Trophoblast cell (in vitro differentiated cells and primary cell): ENCODE measurements around the gene CAPG.
A peak's percentile ranks its signal among the peaks of the same experiment; 100 is the strongest.

Experiments
- DNase-seq, 2 donors: peaks; one replicate each; pipeline ENCODE4 v3.0.0-alpha.2; 2016
- H2AFZ ChIP-seq: 2 replicates; pipeline ENCODE4 v1.6.1; 2013; ENCODE audit warnings: low read length, moderate library complexity, mild to moderate bottlenecking; ENCODE audit not compliant: insufficient read depth, poor library complexity
- H2AK5ac ChIP-seq: 2 replicates; pipeline ENCODE4 v1.6.1; 2013; ENCODE audit warnings: mild to moderate bottlenecking, low read length
- H2BK120ac ChIP-seq: 2 replicates; pipeline ENCODE4 v1.6.1; 2013; ENCODE audit warnings: low read length, mild to moderate bottlenecking, moderate library complexity; ENCODE audit not compliant: insufficient read depth, poor library complexity
- H2BK12ac ChIP-seq: 2 replicates; pipeline ENCODE4 v1.6.1; 2013; ENCODE audit warnings: mild to moderate bottlenecking, low read length, moderate library complexity
- H2BK5ac ChIP-seq: 2 replicates; pipeline ENCODE4 v1.6.1; 2013; ENCODE audit warnings: low read length, low read depth, moderate library complexity, mild to moderate bottlenecking; ENCODE audit not compliant: poor library complexity
- H3K14ac ChIP-seq: 2 replicates; pipeline ENCODE4 v1.6.1; 2013; ENCODE audit warnings: mild to moderate bottlenecking, low read length
- H3K18ac ChIP-seq: 2 replicates; pipeline ENCODE4 v1.6.1; 2013; ENCODE audit warnings: mild to moderate bottlenecking, low read length
- H3K23ac ChIP-seq: 2 replicates; pipeline ENCODE4 v1.6.1; 2013; ENCODE audit warnings: low read length
- H3K27ac ChIP-seq: 2 replicates; pipeline ENCODE4 v1.5.1; 2013; ENCODE audit warnings: low read depth, mild to moderate bottlenecking, inconsistent platforms, low read length, moderate library complexity
- H3K27me3 ChIP-seq: 2 replicates; pipeline ENCODE4 v1.6.1; 2013; ENCODE audit warnings: inconsistent platforms, mild to moderate bottlenecking, low read length, moderate library complexity; ENCODE audit not compliant: insufficient read depth
- H3K36me3 ChIP-seq, 2 experiments: 1 replicate in 1 of 2; 2 replicates in 1 of 2; pipeline ENCODE4 v1.6.1; 2013; ENCODE audit warnings: low read length in 2 of 2, mild to moderate bottlenecking in 2 of 2, moderate library complexity in 1 of 2; ENCODE audit not compliant: insufficient read depth in 2 of 2, control insufficient read depth in 1 of 2
- H3K4ac ChIP-seq: 2 replicates; pipeline ENCODE4 v1.6.1; 2013; ENCODE audit warnings: low read depth, mild to moderate bottlenecking, low read length, moderate library complexity
- H3K4me1 ChIP-seq, 2 experiments: 1 replicate in 1 of 2; 2 replicates in 1 of 2; pipeline ENCODE4 v1.6.1; 2013; ENCODE audit warnings: low read length in 2 of 2, mild to moderate bottlenecking in 2 of 2, moderate library complexity in 1 of 2; ENCODE audit not compliant: insufficient read depth in 2 of 2, control insufficient read depth in 1 of 2
- H3K4me2 ChIP-seq: 2 replicates; pipeline ENCODE4 v1.6.1; 2013; ENCODE audit warnings: inconsistent platforms, mild to moderate bottlenecking, low read length, moderate library complexity
- H3K4me3 ChIP-seq: 2 replicates; pipeline ENCODE4 v1.5.1; 2013; ENCODE audit warnings: mild to moderate bottlenecking, low read depth, low read length, inconsistent platforms
- H3K79me1 ChIP-seq: one replicate; pipeline ENCODE4 v1.6.1; 2013; ENCODE audit warnings: low read length
- H3K79me2 ChIP-seq: 2 replicates; pipeline ENCODE4 v1.6.1; 2013; ENCODE audit warnings: low read length, mild to moderate bottlenecking; ENCODE audit not compliant: control insufficient read depth, insufficient read depth, poor library complexity
- H3K9ac ChIP-seq: 2 replicates; pipeline ENCODE4 v1.6.1; 2013; ENCODE audit warnings: mild to moderate bottlenecking, low read length
- H3K9me3 ChIP-seq: 2 replicates; pipeline ENCODE4 v1.6.1; 2013; ENCODE audit warnings: low read depth, mild to moderate bottlenecking, control low read depth, inconsistent platforms, low read length; ENCODE audit not compliant: insufficient read depth
- H4K12ac ChIP-seq: 2 replicates; pipeline ENCODE4 v1.6.1; 2013; ENCODE audit warnings: low read depth, mild to moderate bottlenecking, low read length, moderate library complexity
- H4K8ac ChIP-seq: 2 replicates; pipeline ENCODE4 v1.6.1; 2013; ENCODE audit warnings: low read depth, mild to moderate bottlenecking, low read length, moderate library complexity
- H4K91ac ChIP-seq: one replicate; pipeline ENCODE4 v1.6.1; 2013; ENCODE audit warnings: low read depth, mild to moderate bottlenecking, low read length, moderate library complexity
- WGBS: extraction: QIAGEN DNeasy Blood & Tissue Kit; methylation state at CpG from one replicate; pipeline ENCODE4 v1.1.7; 2013; ENCODE audit warnings: missing lambda C conversion rate; ENCODE audit not compliant: insufficient read length, insufficient coverage; ENCODE audit errors: extremely low coverage; 5-methylcytosine and 5-hydroxymethylcytosine counted together

CAPG gene

GRCh38 chr2:85398426-85399182, 11.6 kb downstream of the CAPG start:
- H3K18ac ChIP-seq: no peak overlapping the region

DNA sequence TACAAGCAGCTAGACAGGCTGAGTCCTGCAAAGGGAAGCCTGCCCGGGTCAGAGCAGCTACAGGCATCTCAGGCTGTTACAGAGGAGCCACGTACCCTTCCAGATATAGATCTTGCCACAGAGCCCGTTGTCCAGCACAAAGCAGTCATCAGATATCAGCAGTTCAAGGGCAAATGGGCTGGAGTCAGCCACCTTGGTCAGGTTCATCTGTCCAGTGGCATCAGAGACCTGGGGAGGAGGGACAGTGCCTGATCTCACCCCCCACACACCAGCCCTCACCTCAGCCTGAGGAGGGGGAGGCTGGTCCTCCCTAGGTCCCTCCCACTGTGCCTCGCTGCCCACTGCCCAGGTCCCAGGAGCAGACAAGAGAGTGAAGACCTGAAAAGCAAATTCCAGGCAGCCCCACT, 12.2 kb downstream of the CAPG start:
- Histone ChIP-seq H3K79me2 (no peaks in the 10 kb centered on the region), H3K4me2 (no peak overlapping the region), H3K18ac (no peak overlapping the region), H2BK12ac (peak overlapping the region; percentile 3), H2AK5ac (no peak overlapping the region), H3K36me3 (peaks cover 48 to 54% of the 10 kb centered on the region in 2 experiments), H3K4me3 (no peak overlapping the region), H3K79me1 (peaks cover 4% of the 10 kb centered on the region), H3K23ac (no peak overlapping the region), H2BK120ac (peak overlapping the region; percentile 33), H2BK5ac (no peak overlapping the region), H4K91ac (peak overlapping the region; percentile 20), H4K12ac (no peak overlapping the region), H3K14ac (peak overlapping the region; percentile 21), H3K9ac (no peak overlapping the region), H4K8ac (no peak overlapping the region), H3K4ac (no peak overlapping the region), H3K4me1 (peaks cover 17 to 18% of the 10 kb centered on the region in 2 experiments), H3K9me3 (no peaks in the 10 kb centered on the region), H2AFZ (no peak overlapping the region), H3K27ac (peak overlapping the region; percentile 1), H3K27me3 (no peaks in the 10 kb centered on the region)
- no CpG with 5 or more reads among the region's 4 CpGs for WGBS
- no peak for DNase-seq

More at GRCh38 chr2:85398426-85399182, 11.6 kb downstream of the CAPG start:
- H3K4me3 ChIP-seq: no peak overlapping the region
- H3K27me3 ChIP-seq: no peaks in the 10 kb centered on the region
- DNase-seq: no peak
- H4K8ac ChIP-seq: no peak overlapping the region
- peaks cover 48 to 54% of the 10 kb centered on the region in 2 experiments for H3K36me3 ChIP-seq
- no peak overlapping the region for H3K14ac ChIP-seq
- no peak overlapping the region for H3K4me2 ChIP-seq
- no peak overlapping the region for H2AK5ac ChIP-seq
- peaks cover 4% of the 10 kb centered on the region for H3K79me1 ChIP-seq
- no peak overlapping the region for H2AFZ ChIP-seq
- no CpG with 5 or more reads among the region's 8 CpGs for WGBS
- peaks cover 17 to 18% of the 10 kb centered on the region in 2 experiments for H3K4me1 ChIP-seq
- no peaks in the 10 kb centered on the region for H3K9me3 ChIP-seq
- no peak overlapping the region for H3K4ac ChIP-seq
- H2BK120ac ChIP-seq: no peak overlapping the region
- no peak overlapping the region for H2BK12ac ChIP-seq
- no peak overlapping the region for H4K91ac ChIP-seq
- H3K79me2 ChIP-seq: no peaks in the 10 kb centered on the region
- no peak overlapping the region for H4K12ac ChIP-seq
- H2BK5ac ChIP-seq: no peak overlapping the region
- H3K23ac ChIP-seq: no peak overlapping the region
- no peak overlapping the region for H3K27ac ChIP-seq
- H3K9ac ChIP-seq: no peak overlapping the region

DNA sequence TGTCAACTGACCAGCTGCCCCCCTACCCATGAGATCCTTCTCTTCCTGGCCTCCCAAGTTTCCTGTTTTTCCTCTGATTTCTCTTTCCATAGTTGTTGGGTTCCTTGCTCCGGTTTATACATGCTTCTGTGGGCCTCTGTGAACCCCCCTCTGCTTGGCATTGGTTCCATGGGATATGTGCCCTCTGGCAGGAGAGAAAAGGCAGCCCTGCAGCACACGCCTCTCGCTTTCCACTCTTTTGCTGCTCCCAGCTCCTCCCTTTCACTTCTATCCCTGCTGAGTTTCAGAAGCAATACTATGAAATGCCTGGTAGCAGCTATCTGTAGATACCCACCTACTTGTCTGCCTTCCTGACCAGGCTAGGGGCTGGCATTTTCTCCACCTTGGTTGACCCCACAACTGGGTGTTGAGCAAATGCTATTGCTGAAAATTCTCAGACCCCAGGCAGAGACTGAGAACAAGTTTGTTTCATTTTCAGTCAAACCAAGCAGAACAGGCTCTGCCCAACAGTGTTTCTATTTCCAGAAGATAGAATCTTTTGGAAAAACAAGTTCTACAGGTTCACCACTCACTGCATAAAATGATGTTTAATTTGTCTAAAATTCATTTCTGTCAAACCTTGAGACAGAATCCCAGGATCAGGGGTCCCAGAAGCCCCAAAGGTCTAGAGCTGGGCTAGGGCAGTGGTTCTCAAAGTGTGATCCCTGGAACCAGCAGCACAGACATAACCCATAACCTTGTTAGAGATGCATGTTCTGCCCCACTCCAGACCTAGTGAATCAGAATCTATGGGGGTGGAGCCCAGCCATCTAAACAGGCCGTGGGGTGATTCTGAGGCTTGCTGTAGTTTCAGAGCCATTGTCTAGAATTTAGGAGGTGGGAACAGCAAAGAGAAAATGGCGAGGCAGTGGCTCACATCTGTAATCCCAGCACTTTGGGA, 13.4 kb downstream of the CAPG start:
- no CpG with 5 or more reads among the region's 5 CpGs for WGBS
- Histone ChIP-seq H4K91ac (peak overlapping the region; percentile 20), H3K79me2 (no peaks in the 10 kb centered on the region)

DNA sequence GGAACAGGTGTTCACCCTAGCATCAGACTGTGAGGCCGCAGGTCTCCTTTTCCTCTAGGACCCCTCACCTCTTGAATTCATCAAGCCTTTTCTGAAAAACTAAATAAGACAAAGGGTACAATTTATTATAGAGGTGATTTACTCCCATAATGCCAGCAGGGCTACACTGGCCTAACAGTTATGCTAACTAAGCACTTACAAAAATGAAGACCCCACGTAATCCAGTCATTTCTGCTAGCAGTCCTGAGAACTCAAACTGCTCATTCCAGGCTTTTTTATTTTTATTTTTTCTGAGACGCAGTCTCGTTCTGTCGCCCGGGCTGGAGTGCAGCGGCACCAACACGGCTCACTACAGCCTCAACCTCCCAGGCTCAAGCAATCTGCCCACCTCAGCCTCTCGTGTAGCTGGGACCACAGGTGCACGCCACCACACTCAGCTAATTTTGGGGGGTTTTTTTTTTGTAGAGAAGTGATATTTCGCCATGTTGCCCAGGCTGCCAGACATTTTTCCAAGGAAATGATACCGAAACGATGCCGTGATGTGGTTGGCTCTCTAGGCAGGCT, 14.2 kb downstream of the CAPG start:
- H3K23ac ChIP-seq: no peak overlapping the region
- no peak overlapping the region for H2BK5ac ChIP-seq
- H2BK12ac ChIP-seq: no peak overlapping the region
- H3K79me1 ChIP-seq: peaks cover 4% of the 10 kb centered on the region
- no peaks in the 10 kb centered on the region for H3K9me3 ChIP-seq
- DNase-seq: no peak
- H4K8ac ChIP-seq: no peak overlapping the region
- H3K9ac ChIP-seq: no peak overlapping the region
- H3K14ac ChIP-seq: no peak overlapping the region
- no peak overlapping the region for H3K4ac ChIP-seq
- WGBS: no CpG with 5 or more reads among the region's 14 CpGs
- H4K12ac ChIP-seq: no peak overlapping the region
- peaks cover 17 to 18% of the 10 kb centered on the region in 2 experiments for H3K4me1 ChIP-seq
- H2BK120ac ChIP-seq: no peak overlapping the region
- no peaks in the 10 kb centered on the region for H3K27me3 ChIP-seq
- no peak overlapping the region for H4K91ac ChIP-seq
- H3K36me3 ChIP-seq: peaks cover 49 to 58% of the 10 kb centered on the region in 2 experiments
- H3K79me2 ChIP-seq: no peaks in the 10 kb centered on the region
- H3K18ac ChIP-seq: no peak overlapping the region
- H3K4me2 ChIP-seq: no peak overlapping the region
- no peak overlapping the region for H2AFZ ChIP-seq
- peak overlapping the region; percentile 57 for H3K27ac ChIP-seq
- H2AK5ac ChIP-seq: no peak overlapping the region
- no peak overlapping the region for H3K4me3 ChIP-seq

More for the DNA sequence above, 13.4 kb downstream of the CAPG start:
- H3K4ac ChIP-seq: no peak overlapping the region
- H3K9ac ChIP-seq: no peak overlapping the region
- H2AFZ ChIP-seq: no peak overlapping the region
- no peak overlapping the region for H4K12ac ChIP-seq
- H3K4me3 ChIP-seq: no peak overlapping the region
- DNase-seq: peak in 1 of 2 donors; percentile 73
- no peak overlapping the region for H2BK120ac ChIP-seq
- peaks cover 17 to 18% of the 10 kb centered on the region in 2 experiments for H3K4me1 ChIP-seq
- H3K27ac ChIP-seq: peak overlapping the region; percentile 57
- H3K18ac ChIP-seq: no peak overlapping the region
- H3K36me3 ChIP-seq: peaks cover 52 to 58% of the 10 kb centered on the region in 2 experiments
- H4K8ac ChIP-seq: peak overlapping the region; percentile 26
- H3K4me2 ChIP-seq: peak overlapping the region; percentile 54
- peak overlapping the region; percentile 21 for H3K14ac ChIP-seq
- no peak overlapping the region for H2AK5ac ChIP-seq
- peak overlapping the region; percentile 16 for H2BK12ac ChIP-seq
- no peaks in the 10 kb centered on the region for H3K27me3 ChIP-seq
- H3K9me3 ChIP-seq: no peaks in the 10 kb centered on the region
- peaks cover 4% of the 10 kb centered on the region for H3K79me1 ChIP-seq
- H2BK5ac ChIP-seq: peak overlapping the region; percentile 12
- no peak overlapping the region for H3K23ac ChIP-seq
